Testis (tissue), 2 donors: ENCODE results near the gene PCSK6.

Experiments used
- POLR2A ChIP-seq: fragments of 450-650 bp; IDR thresholded peaks from one replicate; pipeline ENCODE4 v1.6.1; 2017; ENCODE audit warnings: antibody characterized with exemption, mild to moderate bottlenecking, moderate library complexity
- TF ChIP-seq, protein P1 (sequence below), 3 experiments: fragments of 450-650 bp in 2 of 3; fragments of 200-600 bp in 1 of 3; sonication (generic) in 1 of 3; IDR thresholded peaks; one replicate each; pipeline ENCODE4 v1.5.1; 2016 to 2019; ENCODE audit warnings: antibody characterized with exemption in 3 of 3, mild to moderate bottlenecking in 2 of 3, moderate library complexity in 1 of 3

DNA sequence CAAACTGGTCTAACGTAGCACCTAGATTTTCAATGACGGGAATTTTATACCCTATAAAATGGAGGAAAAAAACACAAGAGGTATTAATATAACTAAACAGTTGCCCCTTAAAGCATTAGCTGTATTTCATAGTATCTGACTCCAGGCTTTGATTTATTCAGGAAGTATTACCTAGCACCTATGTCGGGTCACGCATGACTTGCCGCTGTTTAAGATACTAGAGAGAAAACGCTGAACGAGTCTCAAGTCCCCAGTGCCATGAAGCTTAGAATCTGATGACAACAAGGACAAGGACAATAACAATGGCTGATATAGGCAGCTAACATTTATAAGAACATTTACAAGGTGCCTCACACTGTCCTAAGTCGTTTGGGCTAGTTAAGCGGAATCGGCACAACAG is 196.4 kb downstream of the PCSK6 start:
- TF ChIP-seq, protein P1, sequence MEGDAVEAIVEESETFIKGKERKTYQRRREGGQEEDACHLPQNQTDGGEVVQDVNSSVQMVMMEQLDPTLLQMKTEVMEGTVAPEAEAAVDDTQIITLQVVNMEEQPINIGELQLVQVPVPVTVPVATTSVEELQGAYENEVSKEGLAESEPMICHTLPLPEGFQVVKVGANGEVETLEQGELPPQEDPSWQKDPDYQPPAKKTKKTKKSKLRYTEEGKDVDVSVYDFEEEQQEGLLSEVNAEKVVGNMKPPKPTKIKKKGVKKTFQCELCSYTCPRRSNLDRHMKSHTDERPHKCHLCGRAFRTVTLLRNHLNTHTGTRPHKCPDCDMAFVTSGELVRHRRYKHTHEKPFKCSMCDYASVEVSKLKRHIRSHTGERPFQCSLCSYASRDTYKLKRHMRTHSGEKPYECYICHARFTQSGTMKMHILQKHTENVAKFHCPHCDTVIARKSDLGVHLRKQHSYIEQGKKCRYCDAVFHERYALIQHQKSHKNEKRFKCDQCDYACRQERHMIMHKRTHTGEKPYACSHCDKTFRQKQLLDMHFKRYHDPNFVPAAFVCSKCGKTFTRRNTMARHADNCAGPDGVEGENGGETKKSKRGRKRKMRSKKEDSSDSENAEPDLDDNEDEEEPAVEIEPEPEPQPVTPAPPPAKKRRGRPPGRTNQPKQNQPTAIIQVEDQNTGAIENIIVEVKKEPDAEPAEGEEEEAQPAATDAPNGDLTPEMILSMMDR (IDR thresholded peaks at IDR 0.05) = no peak
- no peak for TF ChIP-seq POLR2A
